Stimulated activated CD8-positive, alpha-beta memory T cell treated with anti-CD3 and anti-CD28 coated beads, Interleukin-7, amount 100 ng/mL, for 24 hours (primary cell): ENCODE measurements around the gene RELN.

ENCODE experiments used
- DNase-seq: peaks from one replicate; pipeline ENCODE4 v3.0.0-alpha.2; 2020; ENCODE audit warnings: low read depth

Gene RELN

DNA sequence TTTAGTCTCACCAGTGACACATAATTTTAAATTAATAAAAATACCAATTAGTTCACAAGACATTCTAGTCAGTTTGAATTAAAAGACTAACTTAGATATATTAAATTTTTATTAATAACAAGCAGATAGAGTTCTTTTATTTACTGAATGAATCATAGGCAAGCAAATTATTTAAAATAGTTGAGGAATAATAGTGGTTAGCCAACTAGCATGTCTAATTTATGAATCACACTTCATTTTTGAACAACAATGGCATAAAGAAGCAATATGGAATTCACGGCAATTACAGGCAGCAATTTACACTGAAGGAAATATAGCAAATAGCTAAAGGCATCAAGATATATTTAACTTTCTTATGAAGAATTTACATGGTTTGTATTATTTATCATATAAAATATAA lies 356.5 kb downstream of the RELN start:
- DNase-seq = no peak

DNA sequence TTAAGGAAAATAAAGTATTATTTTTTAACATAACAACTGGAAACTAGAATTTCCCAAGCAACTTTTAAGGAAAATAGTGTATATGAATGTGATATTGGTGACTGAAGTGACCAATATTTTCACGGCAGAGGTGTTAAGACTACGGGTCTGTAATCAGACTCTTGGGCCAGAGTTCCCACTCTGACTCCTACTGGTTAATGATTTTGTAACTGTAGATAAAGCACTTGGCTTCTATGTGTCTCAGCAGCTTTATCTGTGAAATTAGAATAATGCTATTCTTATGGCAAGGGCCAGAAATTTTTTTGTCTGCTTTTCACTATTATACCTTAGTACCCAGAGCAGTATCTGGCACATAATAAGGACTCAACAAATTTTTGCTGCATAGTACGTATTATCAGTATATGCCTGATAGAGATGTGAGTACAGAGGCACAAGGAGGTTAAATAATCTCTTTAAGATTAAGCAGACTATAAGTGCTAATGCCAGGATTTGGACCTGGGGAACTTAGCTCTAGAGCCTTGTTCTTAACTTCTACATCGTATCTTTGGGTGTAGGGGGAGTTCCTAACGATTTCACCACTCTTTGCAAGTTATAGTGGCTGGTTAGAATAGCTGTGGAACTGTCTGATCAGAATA lies 357.3 kb downstream of the RELN start:
- DNase-seq = no peak

DNA sequence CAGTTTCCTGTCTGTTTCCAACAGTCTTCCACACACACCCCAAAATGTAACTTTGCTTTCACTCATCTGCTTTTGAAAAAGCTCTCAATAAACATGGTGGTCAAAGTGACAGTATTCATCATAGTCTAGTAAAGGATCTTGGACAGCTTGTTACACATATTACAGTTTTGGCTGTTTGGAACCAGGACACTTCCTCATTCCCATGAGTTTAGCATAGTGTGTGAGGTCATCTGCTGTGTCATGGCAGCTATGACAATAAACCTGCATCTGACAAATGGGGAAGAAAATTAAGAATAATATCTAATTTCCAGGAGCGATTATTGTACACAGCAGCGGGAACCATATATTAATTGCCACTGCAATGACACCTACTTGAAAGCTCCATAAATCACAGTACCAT lies 359.1 kb downstream of the RELN start:
- no peak for DNase-seq

DNA sequence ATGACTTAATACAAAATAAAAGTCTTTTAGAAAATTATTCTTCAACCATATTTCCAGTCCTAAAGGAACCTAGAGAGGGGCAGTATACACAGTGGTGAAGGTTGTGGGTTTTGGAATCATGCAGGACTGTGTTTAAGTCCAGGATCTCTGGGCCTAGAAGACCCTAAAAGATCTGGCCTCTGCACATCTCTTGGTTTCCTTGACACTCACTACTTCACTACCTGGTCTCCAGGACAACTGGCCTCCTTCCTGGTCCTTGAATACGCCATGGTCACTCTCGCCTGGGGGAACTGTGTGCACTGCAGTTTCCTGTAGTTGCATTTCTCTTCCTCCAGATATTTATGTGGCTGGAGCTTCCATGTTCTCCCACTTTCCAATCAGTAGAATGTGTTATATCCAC lies 360.7 kb downstream of the RELN start:
- no peak for DNase-seq

DNA sequence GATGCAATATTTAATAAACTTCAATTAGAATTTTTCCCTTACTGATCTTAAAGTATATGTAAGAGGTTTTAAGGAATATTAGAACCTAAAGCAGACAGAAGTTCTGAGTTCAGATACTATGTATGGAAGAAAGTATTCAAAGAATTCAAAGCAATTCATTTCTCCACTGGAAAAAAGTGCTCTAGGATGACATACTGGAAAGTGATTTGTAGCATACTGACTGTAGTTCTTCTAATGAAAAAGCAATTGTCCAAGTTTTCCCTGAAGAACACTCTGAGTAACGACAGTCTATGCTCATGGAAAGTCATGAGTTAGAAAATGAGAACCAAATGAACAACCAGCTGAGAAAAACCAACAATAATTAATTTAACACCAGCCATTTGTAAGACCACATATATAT lies 362.7 kb downstream of the RELN start:
- DNase-seq = no peak

DNA sequence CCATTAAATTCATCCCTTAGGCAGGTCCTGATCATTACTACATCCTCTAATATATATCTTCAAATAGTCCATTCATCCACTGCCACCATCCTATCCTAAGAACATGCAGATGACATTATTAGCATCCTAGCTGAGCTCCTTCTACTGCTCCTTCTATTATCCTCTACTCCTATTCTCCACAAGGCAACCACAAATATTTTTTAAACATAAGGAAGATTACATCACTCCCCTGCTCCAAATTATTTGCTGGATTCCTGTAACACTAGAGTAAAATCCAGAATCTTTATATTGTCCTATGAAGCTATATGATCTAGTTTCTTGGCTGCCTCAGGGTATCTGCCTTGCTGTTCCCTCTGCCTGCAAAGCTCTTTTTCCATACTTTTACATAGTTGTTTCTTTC lies 367.2 kb downstream of the RELN start:
- DNase-seq = no peak

DNA sequence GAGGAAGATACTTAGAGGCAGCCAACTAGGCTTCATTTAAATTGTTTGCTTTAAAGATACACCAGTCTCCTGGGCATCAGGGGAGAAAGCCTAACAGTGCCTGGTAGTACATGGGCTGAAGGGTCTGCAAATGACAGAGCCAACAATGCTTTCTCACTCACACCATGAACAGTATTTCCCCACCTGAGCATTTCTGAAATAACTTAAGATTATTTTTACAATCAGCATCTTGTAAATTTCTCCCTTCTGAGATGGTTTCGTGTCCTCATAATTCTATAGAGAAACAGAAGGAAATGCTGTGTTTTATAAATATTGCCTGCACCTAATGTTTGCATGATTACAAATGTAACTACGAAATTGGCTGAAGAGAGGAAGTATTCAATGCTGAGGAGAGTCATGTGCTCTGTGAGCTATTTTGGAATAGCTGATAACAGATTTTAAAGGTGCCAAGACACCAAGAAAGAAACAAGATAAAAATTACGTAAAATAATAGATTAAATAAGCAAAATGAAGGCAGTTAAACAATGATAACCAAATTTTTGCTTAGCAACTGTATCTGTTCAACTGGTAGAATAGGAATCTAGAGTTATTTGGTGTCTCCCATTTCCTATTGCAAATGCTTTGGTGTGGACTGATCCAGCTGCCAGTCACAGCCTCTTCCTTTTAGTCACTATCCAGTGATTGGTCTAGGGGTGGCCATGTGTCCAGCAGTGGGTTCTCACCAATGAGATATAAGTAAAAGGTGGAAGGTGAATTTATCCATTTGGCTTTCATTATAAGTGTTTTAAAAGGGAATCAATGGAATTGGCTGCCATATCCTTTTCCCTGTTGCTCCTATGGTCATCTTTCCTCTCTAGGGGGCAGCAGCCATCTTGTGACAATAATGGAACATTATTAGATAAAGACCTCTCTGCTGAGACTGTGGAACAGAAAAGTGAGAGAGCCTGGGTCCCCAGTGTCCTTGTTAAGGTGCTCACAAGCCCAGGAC lies 375.5 kb downstream of the RELN start:
- no peak for DNase-seq

DNA sequence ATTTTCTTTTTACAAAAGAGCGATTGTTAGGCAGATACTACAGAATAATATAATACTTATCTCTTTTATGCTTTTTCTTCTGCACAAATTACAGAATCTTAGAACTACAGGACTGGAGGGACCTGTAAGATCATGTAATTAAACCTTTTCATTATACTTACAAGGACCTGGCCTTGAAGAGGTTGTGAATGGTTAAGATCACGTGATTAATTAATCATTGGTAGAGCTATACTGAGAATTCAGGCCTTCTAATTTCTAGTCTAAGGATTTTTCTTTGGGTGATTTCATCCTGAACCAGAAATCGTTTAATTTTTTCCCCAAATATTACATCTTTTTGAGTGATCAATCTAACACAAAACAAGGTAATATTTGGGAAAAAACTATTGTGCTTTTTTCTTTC lies 379.7 kb downstream of the RELN start:
- DNase-seq = no peak

DNA sequence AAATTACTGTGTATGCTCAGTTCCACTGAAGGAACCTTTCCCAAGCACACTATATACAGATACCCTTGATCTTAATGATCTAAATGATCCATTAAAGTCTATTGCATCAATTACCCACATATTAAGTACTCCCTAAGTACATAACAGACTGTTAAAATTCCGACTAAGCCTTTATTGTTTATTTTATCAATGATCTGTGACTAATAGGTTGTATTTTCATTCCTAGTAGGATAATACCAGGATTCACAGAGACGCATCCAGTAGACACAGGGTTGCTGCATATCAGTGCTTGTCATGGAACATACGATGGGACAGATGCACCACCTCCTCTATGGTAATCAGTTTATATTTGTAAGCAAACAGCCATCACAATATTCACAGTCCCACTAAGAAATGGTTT lies 383.8 kb downstream of the RELN start:
- no peak for DNase-seq

DNA sequence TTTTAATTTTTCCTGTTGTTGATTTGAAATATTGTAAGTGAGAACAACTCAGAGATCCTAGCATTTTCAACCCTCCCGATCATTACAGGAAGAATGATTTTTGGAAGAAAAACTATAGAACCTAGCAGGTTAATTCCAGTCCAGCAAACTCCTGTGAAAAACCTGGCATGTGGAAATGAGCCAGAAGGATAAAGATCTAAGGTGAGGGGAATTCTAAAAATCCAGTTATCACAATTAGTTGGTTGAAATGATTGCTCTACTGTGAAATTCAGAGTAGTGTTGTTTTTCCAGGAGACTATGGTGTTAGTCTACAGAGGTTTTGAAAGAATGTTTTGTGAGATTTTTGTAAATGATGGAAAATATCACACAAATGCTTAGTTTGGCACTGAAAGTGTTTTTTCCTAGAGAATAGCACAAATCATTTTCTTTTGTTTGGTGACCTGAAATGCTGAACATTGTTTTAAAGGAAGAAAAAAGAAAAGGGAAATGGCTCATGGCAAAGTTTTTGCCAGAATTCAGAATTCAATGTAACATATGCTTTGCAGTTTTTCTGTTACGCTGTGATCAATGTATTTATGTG lies 391.0 kb downstream of the RELN start:
- DNase-seq = no peak

DNA sequence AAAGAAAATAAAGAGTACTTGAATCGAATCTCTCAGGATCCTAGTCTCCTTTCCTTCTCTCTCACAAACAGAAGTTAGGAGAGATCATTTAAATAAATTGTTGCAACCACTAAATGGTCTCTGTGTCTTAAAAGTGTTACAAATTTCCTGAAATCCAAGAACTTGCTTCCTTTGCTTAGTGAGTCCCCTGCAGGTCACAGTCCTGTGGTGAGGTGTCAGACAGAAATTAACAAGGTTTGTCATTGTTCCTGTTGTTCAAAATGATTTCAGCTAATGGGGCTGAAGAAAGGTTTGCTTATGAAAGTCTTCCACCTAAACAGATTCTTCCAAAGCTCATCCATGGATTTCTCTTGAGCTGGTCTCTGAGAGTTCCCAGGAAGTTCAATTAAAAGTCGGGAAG lies 391.9 kb downstream of the RELN start:
- DNase-seq = no peak

DNA sequence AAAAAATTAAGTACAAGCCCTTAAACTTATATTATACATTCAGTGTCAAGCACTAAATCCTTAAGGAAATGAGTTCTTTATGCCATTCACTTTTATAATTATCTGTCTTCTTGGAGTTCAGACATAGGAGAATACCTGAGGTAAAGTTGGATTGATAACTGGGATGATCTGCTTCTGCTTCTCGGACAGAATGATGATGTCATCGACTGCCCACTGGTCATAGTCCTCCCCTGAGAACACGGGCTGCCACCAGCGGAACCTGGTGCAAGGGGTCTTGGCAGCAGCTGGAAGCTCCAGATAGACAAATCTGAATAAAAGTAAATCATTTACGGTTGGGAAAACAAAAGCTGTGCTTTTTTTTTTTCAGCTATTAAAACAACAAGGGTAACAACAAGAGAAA lies 395.3 kb downstream of the RELN start:
- DNase-seq = no peak

DNA sequence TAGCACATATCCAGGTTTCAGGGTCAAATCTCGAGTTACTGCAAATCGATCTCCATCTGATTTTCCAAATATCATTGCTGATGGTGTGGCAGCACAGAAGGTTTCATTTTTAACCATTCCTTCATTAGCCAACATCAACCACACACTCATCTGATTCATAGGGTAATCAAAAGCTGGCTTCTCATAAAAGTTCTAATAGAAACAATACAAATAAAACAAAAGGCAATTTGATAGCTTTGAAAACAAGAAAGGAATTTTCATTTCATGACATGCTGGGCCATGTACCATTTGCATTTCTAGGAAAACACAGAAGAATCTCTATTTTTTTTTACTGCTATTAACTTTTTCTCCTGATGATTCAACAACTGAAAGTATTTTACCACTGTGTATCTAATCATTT lies 395.8 kb downstream of the RELN start:
- DNase-seq = no peak

DNA sequence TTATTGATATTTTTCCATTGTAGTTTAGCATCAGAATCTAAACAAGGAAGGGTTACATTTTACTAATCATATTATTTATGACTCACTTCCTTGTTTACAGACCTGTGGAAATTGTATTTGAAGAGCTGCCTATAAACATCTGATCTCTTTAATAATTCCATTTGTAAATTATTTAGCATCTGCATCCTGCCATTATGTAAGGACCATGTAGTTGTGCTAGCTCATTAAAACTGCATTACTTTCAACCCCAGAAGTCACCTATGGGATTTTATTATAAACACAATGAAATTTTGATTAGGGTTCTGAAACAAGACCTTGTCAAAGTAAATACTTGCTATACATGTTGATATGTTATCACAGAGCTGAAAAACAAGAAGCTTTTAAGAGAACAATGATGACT lies 396.6 kb downstream of the RELN start:
- DNase-seq = no peak

DNA sequence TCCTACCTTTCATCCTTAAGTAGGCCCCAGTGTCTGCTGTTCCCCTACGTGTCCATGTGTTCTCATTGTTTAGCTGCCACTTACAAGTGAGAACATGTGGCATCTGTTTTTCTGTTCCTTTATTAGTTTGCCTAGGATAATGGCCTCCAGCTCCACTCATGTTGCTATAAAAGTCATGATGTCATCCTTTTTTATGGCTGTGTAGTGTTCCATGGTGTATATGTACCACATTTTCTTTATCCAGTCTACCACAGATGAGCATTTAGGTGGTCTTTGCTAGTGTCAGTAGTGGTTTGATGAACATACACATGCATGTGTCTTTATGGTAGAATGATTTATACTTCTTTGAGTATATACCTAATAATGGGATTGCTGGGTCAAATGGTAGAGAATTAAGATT lies 397.3 kb downstream of the RELN start:
- DNase-seq = no peak

DNA sequence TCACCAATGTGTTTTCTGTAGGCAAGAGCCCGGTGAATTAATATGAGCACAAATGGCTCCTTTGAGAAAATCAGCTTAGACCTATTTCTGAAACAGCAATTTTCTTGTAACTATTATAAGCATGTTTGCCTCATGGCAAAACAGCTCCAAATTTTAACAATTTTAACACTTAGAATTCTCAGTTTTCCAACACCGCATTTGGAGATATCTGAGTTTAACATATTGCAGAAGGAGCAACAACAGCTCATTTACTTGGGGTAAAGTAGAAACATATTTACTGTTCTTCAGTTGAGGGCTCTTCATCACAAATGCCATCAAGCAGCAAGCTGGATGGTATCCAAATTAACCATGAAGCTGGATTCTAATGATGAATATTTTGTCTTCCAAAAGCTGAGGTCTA lies 409.4 kb downstream of the RELN start:
- no peak for DNase-seq

DNA sequence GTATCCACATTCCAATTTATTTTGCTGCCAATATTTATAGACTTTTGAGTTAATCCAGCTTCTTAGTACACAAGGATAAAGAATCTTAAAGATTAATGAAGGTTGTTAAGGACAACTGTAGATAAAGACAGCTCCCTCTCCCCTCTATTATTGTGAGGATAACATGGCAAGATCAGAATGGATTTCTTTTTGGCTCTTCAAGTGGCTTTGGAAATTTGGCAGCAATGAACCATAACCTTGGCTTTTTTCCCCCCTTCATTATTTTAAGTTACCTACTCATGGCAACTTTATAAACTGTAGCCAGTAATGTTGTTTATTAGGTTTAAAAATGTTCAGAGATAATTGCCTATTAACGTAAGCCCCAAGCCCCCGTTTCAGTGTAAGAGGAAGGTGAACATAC lies 412.4 kb downstream of the RELN start:
- no peak for DNase-seq

DNA sequence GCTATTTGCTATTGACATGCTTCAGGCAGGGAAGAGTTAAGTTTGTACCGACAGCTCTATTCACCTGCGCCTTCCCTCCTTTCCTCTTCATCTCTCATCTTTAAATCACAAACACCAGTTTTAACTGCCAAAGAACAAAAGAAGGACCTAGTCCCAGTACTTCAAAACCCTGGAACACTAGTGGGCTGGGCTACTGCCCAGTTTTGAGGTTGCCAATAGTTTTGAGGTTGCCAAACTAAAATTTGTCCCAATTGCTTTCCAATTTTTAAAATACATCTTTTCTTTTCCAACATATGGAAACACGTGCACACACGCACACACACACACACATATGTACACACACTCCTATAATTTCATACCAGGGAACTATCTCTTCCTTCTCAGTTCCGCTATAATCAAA lies 412.8 kb downstream of the RELN start:
- DNase-seq = no peak

DNA sequence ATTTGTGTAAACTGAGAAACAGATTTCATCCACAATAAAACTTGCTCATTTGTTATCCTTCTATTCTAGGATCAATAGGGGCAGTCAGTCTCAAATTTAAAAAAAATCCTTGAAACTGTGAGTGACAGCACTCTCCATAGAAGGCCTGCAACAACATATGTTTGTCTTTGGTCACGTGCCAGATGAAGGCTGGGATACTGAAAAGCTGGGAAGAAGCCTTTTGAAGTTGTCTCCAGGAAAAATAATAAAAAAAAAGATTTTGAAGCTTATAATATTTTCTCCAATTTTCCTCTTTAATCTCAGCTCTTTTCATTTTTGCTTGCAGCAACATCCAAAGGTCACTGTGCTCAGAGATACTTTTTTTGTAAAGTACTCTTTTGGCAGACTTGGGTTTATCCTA lies 414.9 kb downstream of the RELN start:
- DNase-seq = no peak

DNA sequence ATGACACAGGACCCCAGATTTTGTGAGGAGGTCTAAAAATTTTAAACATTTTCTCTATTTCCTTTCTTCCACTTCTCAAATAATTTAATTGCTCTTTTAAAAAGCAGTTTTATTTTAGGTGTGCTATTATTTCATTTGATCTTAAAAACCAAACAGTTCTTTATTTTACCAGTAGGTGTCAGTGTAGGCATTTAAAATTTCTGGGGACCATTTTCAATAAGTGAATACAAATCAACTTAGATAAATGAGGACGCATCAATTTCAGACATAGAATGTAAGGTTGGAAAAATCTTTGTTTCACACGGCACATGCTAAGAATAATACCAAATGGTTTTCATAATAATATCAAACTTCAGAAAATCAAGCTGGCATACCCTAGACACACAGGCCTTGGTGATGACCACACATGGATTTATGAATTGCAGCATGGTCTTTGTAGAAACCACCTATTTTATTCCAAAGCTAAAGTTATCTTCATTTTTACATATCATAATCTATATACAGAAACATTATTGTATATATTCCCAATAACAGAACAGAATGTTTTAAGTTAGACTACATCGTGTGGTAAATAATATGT lies 415.9 kb downstream of the RELN start:
- no peak for DNase-seq

DNA sequence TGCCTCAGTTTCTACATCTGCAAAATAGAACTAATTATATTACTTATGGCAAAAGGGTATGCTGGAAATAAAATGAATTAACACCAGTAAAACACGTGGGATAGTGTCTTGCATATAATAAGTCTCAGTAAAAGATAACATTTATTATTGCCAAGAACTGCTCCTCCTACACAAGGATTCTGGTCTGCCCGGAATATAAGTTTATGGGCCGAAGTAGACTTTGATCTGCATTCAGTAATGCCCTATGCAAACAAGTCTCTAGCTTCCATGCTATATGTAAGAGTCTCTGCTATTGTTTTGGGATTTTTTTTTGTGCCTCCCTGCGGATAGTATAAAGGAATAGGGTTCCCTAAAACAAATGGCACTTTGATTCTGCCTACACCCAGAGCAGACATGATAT lies 417.9 kb downstream of the RELN start:
- no peak for DNase-seq

DNA sequence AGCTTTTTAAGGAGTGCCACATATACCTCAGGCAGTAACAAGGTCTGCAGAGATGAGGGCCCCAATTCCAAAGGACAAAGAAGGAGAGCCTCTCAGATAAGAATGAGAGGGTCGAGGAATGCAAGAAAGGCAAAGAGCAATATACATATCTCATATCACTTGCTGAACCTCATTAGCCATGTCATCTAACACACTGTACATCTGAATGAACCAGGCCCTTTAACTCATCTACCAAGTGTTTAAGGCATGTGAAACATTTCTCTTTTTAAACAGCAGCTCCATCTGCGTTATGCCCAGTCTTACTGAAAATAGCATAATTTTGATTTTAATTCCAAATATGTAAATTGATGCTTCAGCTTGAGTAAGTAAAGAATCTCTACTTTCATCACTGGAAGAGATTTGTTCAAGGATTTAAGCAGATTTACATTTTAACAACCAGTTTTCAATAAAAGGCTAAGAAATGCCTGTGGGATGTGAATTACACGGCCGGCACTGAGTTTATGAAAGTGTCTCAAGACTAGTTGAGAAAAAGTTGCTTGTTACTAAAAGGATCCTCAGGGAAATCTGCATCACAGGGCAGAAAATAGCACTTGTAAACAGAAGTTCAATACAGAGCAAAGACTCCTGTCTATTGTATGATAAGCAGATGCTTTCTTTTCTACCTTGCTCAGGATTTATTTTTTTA lies 419.7 kb downstream of the RELN start:
- DNase-seq = no peak
